ENCODE data around the gene CDH5. TPM values are rescaled to one million over a fixed set of nuclear protein-coding genes. Genes with fewer than 3 reads are reported as not detected.

Gene CDH5
- total RNA-seq, 4 donors from 2014 or later = 1.7 to 21.6 (median 8.0) TPM

DNA sequence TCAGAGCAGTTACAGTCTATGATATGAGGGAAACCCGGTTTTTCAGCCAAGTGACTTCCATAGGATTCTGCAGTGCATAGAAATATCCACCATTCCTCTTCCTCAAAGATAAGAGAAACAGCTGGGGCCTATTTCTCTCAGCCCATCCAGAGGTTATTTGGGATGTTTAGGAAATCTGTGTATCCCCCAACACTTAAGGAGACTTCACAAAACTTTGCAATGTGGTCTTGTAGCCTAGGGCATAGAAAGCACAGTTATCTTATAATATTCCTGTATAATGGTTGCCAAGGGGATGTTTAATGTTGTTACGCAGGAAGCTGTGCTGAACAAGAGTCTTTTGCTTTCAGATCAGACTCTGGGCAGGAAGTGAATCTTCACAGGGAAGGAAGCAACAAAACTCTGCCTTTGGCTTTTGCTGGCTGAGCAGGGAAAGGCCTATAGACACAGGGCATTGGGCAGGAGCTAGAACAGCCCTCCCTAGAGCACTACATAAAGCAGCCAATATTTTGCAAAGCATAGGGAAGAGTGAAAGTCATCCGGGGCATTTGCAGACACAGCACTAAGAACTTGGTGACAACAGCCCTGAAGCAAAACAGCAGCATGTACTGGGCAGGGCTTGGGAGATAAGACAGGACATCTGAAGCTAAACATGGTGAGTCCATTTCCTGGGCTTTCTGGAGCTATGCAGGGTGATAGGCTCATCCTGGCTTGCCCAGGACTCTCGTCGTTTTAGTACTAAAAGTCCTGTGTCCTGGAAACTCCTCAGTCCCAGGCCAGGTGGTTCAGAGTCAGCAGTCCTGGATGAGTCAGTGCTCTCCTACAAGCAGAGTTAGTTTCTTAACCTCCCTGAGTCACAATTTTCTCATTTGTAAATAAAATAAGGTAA is 41.9 kb downstream of the CDH5 start:
- TF ChIP-seq POLR2A (IDR thresholded peaks at IDR 0.05) = no peak
- TF ChIP-seq, protein P1, sequence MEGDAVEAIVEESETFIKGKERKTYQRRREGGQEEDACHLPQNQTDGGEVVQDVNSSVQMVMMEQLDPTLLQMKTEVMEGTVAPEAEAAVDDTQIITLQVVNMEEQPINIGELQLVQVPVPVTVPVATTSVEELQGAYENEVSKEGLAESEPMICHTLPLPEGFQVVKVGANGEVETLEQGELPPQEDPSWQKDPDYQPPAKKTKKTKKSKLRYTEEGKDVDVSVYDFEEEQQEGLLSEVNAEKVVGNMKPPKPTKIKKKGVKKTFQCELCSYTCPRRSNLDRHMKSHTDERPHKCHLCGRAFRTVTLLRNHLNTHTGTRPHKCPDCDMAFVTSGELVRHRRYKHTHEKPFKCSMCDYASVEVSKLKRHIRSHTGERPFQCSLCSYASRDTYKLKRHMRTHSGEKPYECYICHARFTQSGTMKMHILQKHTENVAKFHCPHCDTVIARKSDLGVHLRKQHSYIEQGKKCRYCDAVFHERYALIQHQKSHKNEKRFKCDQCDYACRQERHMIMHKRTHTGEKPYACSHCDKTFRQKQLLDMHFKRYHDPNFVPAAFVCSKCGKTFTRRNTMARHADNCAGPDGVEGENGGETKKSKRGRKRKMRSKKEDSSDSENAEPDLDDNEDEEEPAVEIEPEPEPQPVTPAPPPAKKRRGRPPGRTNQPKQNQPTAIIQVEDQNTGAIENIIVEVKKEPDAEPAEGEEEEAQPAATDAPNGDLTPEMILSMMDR (IDR thresholded peaks at IDR 0.05) = no peak
- peaks cover 10 to 34% (median 16%) of the 10 kb centered on the region in 3 donors for H3K4me1 ChIP-seq
- intact Hi-C loops (cut with DNase I) = no loop called here
- WGBS, 2 donors = 32 to 48% methylated on average over 5 of the region's 5 CpGs
- peaks cover 0 to 9% (median 0%) of the 10 kb centered on the region in 3 donors for H3K36me3 ChIP-seq
- no peak for DNase-seq
- peaks cover 0 to 5% (median 0%) of the 10 kb centered on the region in 3 donors for H3K9me3 ChIP-seq
- peaks cover 0 to 19% (median 0%) of the 10 kb centered on the region in 4 donors for H3K27me3 ChIP-seq
- H3K4me3 ChIP-seq = peak overlapping the region in 2 of 4 donors; percentile 6 to 19
- peak overlapping the region; percentile 32 to 76 (median 67) for H3K27ac ChIP-seq

DNA sequence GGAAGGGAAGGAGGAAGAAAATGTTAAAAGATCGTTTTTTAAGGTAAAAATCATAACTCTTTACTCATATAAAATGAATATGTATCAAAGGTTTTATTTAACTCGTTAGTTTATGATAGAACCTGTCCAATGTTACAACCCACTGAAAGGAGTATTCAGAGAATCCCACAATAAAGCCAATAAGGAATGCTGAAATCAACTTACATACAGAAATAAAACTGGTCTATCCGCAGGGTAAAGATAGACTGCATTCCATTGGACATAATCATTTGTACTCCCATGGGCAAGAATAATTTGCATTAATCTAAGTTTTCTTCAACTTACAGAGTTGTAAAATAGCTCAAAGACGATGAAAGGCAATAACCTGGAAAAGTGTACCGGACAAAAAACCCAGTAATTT is 42.7 kb downstream of the CDH5 start:
- peaks cover 0 to 1% (median 0%) of the 10 kb centered on the region in 3 donors for H3K36me3 ChIP-seq
- no peak overlapping the region for H3K4me3 ChIP-seq
- peaks cover 0 to 19% (median 0%) of the 10 kb centered on the region in 4 donors for H3K27me3 ChIP-seq
- TF ChIP-seq, protein P1 (IDR thresholded peaks at IDR 0.05) = no peak
- TF ChIP-seq POLR2A (IDR thresholded peaks at IDR 0.05) = no peak
- intact Hi-C loops (cut with DNase I) = no loop called here
- H3K9me3 ChIP-seq = peaks cover 0 to 5% (median 0%) of the 10 kb centered on the region in 3 donors
- WGBS, 2 donors = 35 to 39% methylated on average over 5 of the region's 5 CpGs
- no peak for DNase-seq
- H3K27ac ChIP-seq = peak overlapping the region in 3 of 4 donors; percentile 32 to 76 (median 69)
- peaks cover 10 to 34% (median 16%) of the 10 kb centered on the region in 3 donors for H3K4me1 ChIP-seq

DNA sequence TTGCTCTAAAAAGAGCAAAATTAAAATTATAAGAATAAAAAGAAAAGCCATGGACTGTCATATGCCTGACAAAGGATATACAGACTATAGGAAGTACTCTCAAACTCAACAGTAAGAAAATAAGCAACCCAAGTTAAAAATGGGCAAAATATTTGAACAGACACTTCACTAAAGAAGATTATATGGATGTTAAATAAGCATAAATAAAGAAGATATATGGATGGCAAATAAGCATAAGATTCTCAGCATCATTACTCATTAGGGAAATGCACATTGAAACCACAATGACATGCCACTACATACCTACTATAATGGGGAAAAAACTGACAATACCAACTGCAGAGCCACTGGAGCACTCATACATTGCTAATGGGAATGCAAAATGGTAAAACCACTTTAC is 45.7 kb downstream of the CDH5 start:
- DNase-seq = no peak
- H3K4me1 ChIP-seq = peaks cover 4 to 24% (median 12%) of the 10 kb centered on the region in 3 donors
- H3K27me3 ChIP-seq = no peaks in the 10 kb centered on the region
- no peaks in the 10 kb centered on the region for H3K9me3 ChIP-seq
- TF ChIP-seq, protein P1 (IDR thresholded peaks at IDR 0.05) = no peak
- no peak for TF ChIP-seq POLR2A (IDR thresholded peaks at IDR 0.05)
- intact Hi-C loops (cut with DNase I) = no loop called here
- H3K27ac ChIP-seq = no peak overlapping the region
- no peaks in the 10 kb centered on the region for H3K36me3 ChIP-seq
- H3K4me3 ChIP-seq = no peak overlapping the region

DNA sequence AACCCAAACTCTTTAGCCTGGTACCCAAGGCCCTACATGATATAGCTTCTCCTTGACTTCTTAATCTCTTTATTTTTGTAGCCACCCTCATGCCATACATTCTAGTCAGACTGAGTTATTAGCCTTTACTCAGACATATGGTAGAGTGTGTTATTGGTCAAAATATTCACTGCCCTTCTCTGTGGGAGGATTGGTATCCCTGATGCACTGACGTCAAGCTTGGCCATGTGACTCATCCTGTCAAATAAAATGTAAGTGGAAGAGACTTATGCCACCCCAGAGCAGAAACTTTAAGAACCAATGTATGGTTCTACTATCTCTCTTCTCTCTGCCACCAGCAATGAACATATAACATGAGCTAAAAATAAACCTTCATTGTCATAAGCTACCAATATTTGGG is 48.4 kb downstream of the CDH5 start:
- Histone ChIP-seq H3K27me3 (peaks cover 0 to 6% (median 0%) of the 10 kb centered on the region in 4 donors), H3K9me3 (no peaks in the 10 kb centered on the region), H3K4me3 (no peak overlapping the region), H3K36me3 (no peaks in the 10 kb centered on the region), H3K4me1 (no peaks in the 10 kb centered on the region), H3K27ac (no peak overlapping the region)
- TF ChIP-seq POLR2A (IDR thresholded peaks at IDR 0.05) = no peak
- TF ChIP-seq, protein P1 (IDR thresholded peaks at IDR 0.05) = no peak
- intact Hi-C loops (cut with DNase I) = no loop called here
- no peak for DNase-seq
- 67% methylated on average over 1 of the region's 1 CpG; no CpG with 5 or more reads in 1 of the 2 donors for WGBS, 2 donors

DNA sequence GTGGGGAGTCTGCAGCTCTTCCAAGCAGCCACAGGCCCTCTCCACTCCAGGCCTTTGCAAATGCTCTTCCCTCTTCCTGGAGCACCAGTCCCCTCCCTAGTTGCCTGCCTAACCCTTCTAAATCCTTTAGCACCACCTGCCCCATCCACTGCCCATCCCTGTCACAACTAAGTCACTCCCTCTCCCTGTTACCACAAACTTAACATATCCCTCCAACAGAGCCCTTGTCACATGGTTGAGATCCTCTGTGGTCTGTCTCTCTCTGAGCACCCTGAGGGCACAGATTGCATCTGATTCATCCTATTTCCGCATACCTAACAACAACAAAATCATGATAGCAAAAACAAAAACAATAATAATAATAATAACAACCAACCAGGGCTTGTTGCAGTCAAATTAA is 49.6 kb downstream of the CDH5 start:
- no peaks in the 10 kb centered on the region for H3K4me1 ChIP-seq
- H3K4me3 ChIP-seq = no peak overlapping the region
- H3K36me3 ChIP-seq = no peaks in the 10 kb centered on the region
- DNase-seq = no peak
- WGBS, 2 donors = 94 to 100% methylated on average over 1 of the region's 1 CpG
- peaks cover 0 to 8% (median 0%) of the 10 kb centered on the region in 4 donors for H3K27me3 ChIP-seq
- no peak for TF ChIP-seq POLR2A (IDR thresholded peaks at IDR 0.05)
- TF ChIP-seq, protein P1 (IDR thresholded peaks at IDR 0.05) = no peak
- intact Hi-C loops (cut with DNase I) = no loop called here
- no peak overlapping the region for H3K27ac ChIP-seq
- H3K9me3 ChIP-seq = no peaks in the 10 kb centered on the region

All from esophagus squamous epithelium (tissue), 5 donors.